KOPT-K1 (cell line): ENCODE results near the gene PCSK7.
"Not testable (repeated sequence)": the region's sequence is repeated elsewhere in the genome, so short reads cannot be mapped to it uniquely, and the experiment has no call there.

ENCODE experiments used
- H3K27ac ChIP-seq: fragments of 200-600 bp; sonication (generic); 2 replicates; pipeline ENCODE4 v1.5.1; 2016; ENCODE audit warnings: antibody characterized with exemption, mild to moderate bottlenecking, low read depth, low read length; ENCODE audit not compliant: poor library complexity, severe bottlenecking
- H3K36me3 ChIP-seq: fragments of 200-600 bp; sonication (generic); 2 replicates; pipeline ENCODE4 v1.5.1; 2017; ENCODE audit warnings: antibody characterized with exemption, mild to moderate bottlenecking, low read length, moderate library complexity; ENCODE audit not compliant: insufficient read depth
- H3K9me3 ChIP-seq: fragments of 200-600 bp; sonication (generic); 2 replicates; pipeline ENCODE4 v1.5.1; 2017; ENCODE audit warnings: antibody characterized with exemption, low read length, mild to moderate bottlenecking; ENCODE audit not compliant: insufficient read depth, poor library complexity, severe bottlenecking

PCSK7 gene

DNA sequence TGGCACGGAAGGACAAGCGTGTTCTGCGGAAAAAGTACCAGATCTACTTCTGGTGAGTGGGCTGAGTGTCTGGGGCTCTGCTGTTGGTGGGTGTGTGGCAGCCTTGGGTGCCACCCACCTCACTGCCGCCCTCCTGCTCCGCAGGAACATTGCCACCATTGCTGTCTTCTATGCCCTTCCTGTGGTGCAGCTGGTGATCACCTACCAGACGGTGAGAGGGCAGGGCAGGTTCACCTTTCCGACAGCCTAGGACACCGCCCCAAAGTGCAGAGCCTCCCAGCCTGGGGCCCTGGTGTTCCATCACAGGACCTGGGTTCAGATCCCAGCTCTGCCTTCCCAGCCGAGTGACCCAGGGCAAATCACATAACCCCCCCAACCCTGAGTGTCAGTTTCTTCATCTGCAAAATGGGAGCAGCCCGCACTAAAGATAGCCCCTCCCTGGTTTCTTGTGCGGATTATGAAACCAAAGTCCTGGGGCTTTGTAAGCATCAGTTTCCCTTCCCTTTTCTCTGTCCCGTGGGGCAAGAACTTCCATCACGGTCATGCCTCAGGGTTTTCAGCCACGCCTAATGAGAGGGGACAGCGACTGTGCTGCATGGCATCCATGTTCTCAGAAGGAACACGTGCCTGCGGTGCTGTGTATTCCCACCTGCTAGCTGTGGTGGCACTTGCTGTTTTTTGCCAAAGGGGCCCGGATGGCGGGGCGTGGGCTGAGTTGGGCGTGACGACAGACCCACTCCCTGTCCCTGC is 42.5 kb downstream of the PCSK7 start:
- Histone ChIP-seq H3K9me3 (no peaks in the 10 kb centered on the region), H3K36me3 (no peaks in the 10 kb centered on the region; the same call in 1 of the 2 replicates), H3K27ac (no peak overlapping the region)

DNA sequence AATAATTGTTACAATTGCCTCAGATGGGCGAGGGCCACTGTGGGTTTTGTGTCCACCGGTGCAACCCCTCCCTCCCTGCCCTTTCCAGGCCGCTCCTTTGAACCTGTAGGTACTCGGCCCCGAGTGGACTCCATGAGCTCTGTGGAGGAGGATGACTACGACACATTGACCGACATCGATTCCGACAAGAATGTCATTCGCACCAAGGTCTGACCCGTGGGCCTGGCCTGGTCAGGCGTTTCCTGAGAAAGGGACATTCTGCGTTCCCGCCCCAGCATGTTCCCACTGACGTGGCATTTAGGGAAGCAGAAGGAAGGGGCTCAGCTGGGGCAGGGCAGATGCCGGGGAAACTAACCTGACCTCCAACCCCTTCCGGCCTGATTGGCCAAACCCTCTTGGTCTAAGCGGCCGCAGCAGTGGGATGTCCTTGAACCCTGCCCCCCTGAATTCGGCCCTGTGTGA is 43.2 kb downstream of the PCSK7 start:
- Histone ChIP-seq H3K27ac (no peak overlapping the region), H3K36me3 (no peaks in the 10 kb centered on the region; the same call in 1 of the 2 replicates), H3K9me3 (no peaks in the 10 kb centered on the region)

DNA sequence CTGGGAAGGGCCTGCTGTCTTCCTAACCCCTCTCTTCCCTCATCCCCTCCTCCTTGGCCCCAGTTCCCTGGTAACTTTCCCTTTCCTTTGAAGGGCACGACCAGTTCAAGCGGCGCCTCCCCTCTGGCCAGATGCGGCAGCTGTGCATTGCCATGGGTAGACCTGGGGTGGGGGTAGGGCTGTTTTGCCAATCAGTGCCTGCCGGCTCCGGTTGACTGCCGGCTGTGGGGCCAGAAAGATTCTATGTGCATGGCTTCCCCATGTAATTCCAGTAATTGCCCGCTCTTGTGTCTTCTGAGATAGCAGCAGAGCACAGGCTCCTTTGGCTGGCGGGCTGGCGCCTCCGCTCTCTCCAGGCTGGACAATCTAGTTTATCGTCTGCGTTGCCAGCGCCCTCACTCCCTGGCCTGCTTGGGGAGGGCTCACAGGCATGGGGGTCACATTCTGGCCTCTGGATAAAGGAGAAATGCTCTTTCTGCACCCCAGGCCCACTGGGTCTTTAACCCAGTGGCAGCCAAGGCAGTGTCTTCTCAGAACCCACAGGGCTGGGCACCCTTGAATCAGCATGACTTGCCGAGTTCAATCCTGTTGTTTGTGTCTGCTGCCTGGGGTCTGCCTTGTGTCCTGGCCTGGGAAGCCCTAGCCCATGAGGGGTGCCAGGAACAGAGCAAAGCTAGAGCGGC is 43.9 kb downstream of the PCSK7 start:
- H3K27ac ChIP-seq: no peak overlapping the region
- no peaks in the 10 kb centered on the region for H3K9me3 ChIP-seq
- H3K36me3 ChIP-seq: no peaks in the 10 kb centered on the region; the same call in 1 of the 2 replicates

DNA sequence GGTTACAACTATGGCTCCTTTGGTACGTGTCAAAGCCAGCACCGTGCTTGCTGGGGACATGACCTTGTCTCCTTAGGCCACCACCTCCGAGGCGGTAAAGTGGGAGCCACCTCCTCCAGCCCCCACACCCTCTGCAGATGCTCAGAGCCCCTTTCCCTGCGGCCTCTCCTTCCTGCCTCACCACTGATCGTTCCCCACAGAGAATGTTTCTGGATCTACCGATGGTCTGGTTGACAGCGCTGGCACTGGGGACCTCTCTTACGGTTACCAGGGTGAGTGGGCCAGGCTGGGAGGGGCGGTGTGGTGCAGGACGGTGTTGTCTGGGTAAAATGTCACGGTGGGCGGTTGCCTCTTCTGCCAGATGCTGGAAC is 44.5 kb downstream of the PCSK7 start:
- no peak overlapping the region for H3K27ac ChIP-seq
- H3K9me3 ChIP-seq: no peaks in the 10 kb centered on the region
- no peaks in the 10 kb centered on the region; the same call in 1 of the 2 replicates for H3K36me3 ChIP-seq

DNA sequence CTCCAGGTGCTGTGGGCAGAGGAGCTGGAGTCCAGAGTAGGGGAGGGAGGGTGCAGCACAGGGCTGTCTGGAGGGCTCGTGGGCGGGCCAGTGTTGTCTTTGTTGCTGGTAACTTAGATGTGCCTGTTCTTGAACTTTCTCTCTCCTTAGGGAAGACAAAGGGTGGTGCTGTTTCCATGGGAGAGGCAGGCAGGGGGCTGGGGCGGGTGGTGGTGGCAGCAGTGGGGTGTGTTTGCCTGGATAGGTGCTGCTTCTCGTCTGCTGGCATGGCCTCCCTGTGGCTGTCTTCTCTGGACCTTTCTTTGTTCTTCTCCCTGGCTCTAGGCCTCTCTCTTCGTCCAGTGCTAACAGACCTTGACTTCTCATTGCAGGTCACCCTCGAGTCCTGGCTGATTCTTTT is 44.9 kb downstream of the PCSK7 start:
- Histone ChIP-seq H3K36me3 (no peaks in the 10 kb centered on the region; the same call in 1 of the 2 replicates), H3K27ac (no peak overlapping the region), H3K9me3 (no peaks in the 10 kb centered on the region)

DNA sequence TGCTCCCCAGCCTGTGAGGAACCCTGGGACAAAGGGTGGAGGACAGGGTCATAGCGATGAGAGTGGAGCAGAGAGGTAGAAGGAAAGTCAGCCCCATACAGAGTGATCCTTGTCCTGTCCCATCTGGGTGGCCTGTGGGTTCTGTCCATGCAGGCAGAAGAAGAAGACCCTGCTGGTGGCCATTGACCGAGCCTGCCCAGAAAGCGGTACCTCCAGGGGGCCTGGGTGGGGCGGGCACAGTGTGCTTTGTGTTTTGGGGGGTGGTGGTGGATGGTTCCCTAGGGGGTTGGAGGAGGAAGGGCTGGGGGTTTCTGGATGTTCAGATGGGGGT is 45.5 kb downstream of the PCSK7 start:
- Histone ChIP-seq H3K36me3 (no peaks in the 10 kb centered on the region; the same call in 1 of the 2 replicates), H3K27ac (no peak overlapping the region), H3K9me3 (no peaks in the 10 kb centered on the region)

DNA sequence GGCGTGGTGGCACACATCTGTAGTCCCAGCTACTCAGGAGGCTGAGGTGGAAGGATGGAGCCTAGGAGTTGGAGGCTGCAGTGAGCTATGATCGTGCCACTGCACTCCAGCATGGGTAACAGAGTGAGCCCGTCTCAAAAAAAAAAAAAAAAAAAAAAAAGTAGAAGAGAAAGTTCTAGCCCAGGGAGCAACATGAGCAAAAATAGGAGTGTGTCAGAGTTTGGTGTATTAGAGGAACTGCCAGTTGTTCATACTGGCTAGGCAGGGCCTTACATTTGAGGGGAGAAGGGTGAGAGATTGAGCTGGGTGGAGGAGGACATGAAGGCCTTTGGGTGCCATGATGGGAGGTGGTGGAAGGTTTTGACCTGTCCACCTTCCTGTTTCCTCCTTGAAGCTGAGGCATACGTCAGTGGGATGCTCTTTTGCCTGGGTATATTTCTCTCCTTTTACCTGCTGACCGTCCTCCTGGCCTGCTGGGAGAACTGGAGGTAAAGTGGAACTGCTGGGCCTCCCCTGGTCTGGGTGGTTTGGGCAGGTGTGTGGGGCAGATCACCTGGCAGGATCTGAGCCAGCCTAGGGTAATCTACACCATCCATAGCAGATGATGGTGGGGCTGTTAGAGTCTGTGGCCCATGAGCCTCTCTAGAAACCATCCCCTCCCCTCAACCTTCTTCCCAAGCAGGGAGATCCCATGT is 46.0 kb downstream of the PCSK7 start:
- Histone ChIP-seq H3K27ac (no peak overlapping the region), H3K36me3 (no peaks in the 10 kb centered on the region; the same call in 1 of the 2 replicates)

DNA sequence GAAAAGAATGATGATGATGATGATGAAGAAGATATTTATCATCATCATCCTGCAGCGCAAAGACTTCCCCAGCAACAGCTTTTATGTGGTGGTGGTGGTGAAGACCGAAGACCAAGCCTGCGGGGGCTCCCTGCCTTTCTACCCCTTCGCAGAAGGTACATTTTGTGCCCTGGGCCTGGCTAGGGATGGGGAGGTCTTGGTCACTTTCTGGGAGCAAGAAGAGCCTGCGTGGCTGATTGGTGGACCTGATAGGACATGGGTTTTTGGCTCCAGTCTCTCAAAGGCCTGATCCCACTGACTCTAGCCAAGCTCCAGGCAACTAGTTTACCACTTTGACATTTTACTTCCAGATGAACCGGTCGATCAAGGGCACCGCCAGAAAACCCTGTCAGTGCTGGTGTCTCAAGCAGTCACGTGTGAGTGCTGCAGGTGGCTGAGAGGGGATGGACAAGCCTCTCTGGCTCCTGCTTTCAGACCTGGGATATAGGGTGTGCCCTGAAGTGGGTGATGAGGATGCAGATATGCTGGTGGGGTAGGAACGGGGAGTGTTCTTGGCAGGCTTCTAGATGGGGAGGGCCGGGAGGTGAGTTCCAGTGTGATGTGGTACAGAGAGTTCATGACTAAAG is 48.0 kb downstream of the PCSK7 start:
- H3K36me3 ChIP-seq: no peaks in the 10 kb centered on the region; the same call in 1 of the 2 replicates
- no peak overlapping the region for H3K27ac ChIP-seq

More for the DNA sequence above, 46.0 kb downstream of the PCSK7 start:
- no peaks in the 10 kb centered on the region for H3K9me3 ChIP-seq

DNA sequence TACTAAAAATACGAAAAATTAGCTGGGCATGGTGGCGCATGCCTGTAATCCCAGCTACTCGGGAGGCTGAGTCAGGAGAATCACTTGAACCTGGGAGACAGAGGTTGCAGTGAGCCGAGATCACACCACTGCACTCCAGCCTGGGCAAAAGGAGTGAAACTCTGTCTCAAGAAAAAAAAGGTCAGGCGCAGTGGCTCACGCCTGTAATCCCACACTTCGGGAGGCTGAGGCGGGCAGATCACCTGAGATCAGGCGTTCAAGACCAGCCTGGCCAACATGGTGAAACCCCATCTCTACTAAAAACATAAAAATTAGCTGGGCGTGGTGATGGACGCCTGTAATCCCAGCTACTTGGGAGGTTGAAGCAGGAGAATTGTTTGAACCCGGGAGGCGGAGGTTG is 48.7 kb downstream of the PCSK7 start:
- H3K27ac ChIP-seq, H3K36me3 ChIP-seq, H3K9me3 ChIP-seq: not testable (repeated sequence)

More for the DNA sequence above, 48.0 kb downstream of the PCSK7 start:
- H3K9me3 ChIP-seq: no peaks in the 10 kb centered on the region

DNA sequence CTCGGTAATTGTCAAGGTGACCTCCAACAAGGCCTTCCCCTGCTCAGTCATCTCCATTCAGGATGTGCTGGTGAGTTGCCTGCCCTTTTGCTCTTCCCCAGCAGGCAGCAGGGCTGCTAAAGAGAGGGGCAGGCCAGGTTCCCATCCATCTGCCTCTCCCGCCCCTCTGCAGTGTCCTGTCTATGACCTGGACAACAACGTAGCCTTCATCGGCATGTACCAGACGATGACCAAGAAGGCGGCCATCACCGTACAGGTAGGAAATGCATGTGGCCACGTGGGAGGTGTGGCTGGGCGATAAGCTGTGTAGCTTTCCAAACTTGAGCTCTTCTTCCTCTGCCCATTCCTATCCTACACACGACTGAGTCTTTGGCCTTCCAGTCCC is 49.3 kb downstream of the PCSK7 start:
- H3K27ac ChIP-seq: no peak overlapping the region
- H3K9me3 ChIP-seq: no peaks in the 10 kb centered on the region
- no peaks in the 10 kb centered on the region for H3K36me3 ChIP-seq

DNA sequence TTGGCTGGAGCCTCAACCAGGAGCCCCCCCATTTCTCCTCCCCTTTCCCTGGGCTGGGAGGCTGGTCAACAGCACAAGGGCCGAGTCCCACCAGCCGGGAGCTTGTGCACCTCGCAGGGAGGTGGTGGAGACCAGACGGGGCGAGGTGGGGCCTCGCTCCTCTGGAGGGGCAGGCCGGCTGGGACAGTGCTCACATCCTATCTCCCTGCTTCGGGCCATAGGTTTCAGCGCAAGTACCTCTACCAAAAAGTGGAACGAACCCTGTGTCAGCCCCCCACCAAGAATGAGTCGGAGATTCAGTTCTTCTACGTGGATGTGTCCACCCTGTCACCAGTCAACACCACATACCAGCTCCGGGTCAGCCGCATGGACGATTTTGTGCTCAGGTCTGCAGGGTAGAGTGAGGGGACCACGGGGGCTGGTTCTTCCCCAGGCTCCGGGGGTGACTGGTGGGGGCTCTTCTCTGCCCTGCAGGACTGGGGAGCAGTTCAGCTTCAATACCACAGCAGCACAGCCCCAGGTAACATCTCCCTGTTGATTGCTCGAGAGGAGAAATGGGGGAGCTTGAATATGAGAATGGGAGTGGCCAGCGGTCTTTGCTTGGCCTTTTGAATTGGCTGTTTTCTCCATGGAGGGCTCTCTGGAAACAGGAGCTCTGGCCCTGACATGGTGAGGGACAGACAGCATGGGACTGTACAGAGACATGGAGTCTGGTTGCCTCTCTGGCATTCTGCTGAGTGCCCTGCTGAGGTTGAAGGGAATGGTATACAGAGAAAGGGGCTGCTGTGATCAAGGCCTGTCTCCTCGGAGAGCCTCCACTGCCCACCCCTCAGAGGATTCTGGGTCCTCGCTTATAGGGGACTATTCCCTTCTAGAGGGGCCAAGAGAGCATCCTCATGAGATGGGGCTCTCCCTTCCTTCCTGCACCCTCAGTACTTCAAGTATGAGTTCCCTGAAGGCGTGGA is 50.0 kb downstream of the PCSK7 start:
- no peaks in the 10 kb centered on the region for H3K36me3 ChIP-seq
- H3K9me3 ChIP-seq: no peaks in the 10 kb centered on the region
- H3K27ac ChIP-seq: no peak overlapping the region

DNA sequence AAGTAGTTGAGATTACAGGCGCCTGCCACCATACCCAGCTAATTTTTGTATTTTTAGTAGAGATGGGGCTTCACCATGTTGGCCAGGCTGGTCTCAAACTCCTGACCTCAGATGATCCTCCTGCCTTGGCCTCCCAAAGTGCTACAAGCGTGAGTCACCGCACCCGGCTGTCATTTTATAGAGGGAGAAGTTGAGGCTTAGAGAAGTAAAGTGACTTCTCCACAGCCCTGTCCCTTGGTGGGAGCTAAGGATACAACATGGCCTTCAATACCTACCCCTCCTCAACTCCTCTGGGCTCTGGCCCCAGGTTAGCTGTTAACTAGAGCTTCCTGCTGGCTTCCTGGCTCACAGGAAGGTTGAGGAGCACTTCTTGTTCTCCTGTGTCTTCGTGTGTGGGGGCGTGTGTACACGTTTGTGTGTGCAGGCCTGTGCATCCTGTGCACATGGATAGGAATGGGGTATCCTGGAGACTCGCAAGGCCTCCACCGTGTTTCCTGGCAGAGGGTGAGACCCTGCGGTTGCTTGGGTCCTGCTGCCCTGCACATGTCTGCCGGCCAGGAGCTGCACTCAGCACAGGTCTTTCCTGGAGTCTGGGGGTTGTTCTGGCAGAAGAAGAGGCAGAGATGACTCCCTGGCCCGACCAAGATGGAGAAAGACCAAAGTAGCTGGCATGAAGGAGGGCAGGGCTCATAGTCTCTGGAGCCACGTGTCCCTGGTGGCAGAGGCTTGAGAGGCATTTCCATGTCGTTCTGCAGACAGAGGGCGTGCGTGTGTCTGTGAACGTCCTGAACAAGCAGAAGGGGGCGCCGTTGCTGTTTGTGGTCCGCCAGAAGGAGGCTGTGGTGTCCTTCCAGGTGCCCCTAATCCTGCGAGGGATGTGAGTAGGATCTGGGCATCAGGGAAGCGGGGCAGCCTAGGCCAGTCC is 51.0 kb downstream of the PCSK7 start:
- H3K27ac ChIP-seq: no peak overlapping the region
- no peaks in the 10 kb centered on the region for H3K36me3 ChIP-seq
- no peaks in the 10 kb centered on the region for H3K9me3 ChIP-seq

DNA sequence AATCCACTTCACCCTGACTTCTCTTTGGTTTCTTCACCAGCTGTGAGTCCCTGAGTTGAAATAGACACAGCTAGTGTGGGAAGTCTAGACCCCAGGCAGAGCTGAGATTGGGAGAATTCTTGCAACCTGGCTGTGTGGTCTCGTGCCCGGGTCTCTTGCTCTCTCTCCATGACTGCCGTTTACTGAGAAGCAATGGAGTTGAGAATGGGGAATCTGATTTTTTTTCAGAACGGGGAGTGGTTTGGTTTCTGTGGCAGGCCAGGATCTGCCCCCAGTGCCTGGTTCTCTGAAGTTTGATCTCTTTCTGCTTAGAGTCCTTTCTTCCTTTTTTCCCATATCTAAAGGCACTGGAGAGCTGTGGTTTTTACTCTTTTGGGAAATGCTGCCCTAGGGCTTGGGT is 51.9 kb downstream of the PCSK7 start:
- H3K36me3 ChIP-seq: no peaks in the 10 kb centered on the region
- H3K27ac ChIP-seq: no peak overlapping the region
- H3K9me3 ChIP-seq: no peaks in the 10 kb centered on the region
